GM21447 (cell line): ENCODE measurements around the gene SUGP2.

Experiments used
- ATAC-seq: cut with Tn5 transposase; IDR thresholded peaks from one replicate; pipeline ENCODE4 v1.9.1; 2021; ENCODE audit not compliant: unreplicated experiment

The SUGP2 gene

DNA sequence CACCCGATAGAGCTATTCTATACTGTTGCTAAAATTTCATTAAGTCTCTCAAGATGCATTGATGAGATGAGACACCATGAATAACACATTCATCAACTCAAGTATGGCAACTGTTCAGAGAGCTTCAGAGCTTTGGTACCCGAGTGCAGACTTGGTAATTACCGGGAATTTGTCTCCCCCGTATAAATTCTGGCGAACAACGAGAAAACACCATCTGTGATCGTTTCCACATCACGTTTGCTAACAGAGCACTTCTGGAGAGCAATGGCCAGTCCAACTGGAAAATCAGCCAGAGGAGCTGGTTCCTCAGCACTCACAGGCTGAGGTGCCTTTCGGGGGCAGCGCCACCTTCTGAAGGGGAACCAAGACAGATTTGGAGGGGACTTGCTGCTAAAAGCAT lies 40.2 kb downstream of the SUGP2 start:
- no peak for ATAC-seq

DNA sequence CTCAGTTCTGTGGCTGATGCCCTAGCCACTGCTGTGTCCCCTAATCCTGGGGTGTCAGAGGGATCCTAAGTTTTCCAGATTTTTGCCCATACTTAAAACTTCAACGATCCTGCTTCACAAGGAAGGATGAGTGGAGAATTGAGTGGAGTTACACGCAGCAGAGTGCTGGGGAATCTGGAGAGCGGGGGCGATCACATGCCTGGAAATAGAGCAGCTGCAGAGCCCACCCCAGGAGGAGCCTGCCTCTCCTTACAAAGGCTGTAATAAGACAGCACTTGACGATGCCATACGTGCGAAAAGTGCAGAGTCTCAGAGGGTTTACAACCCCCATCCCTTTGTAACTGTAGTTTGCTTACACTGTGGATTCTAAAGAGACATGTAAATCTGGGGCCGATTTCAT lies 40.6 kb downstream of the SUGP2 start:
- no peak for ATAC-seq

DNA sequence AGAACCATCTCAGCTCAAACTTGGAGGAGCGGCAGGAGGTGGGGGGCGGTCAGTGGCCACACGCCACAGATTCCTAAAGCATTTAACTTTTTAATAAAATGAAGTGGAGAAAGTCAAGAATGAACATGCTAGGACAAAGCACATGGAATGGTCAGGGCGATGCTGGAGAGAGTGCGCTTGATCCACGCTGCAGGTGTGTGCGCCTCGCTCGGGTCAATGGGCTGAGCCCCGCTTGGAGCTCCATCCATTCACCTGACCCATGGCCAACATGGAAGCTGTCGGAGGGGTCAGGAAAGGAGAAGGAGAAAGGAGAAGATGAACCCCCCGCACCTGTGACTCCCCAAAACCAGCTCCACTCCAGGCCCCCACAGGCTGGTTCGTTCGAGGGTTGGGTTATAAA lies 41.8 kb downstream of the SUGP2 start:
- no peak for ATAC-seq

DNA sequence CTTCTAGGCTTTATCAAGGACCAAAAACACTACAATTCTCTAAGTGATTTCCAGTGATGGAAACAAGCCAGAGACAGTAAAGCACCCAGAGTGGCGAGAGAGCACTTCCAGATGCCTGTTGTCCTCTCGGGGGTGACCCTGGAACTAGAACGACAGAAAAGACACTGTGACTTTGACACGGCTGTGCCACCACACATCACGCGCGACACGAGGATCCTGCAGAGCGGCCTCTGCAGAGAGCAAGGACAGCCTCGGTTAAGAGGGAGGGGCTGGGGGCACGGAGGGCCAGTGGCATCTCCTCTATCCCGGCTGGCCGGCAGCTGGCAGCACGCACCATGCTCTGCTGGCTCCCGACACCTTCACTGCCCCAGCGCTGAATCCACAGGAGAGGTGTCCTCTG lies 42.3 kb downstream of the SUGP2 start:
- ATAC-seq, result no peak

DNA sequence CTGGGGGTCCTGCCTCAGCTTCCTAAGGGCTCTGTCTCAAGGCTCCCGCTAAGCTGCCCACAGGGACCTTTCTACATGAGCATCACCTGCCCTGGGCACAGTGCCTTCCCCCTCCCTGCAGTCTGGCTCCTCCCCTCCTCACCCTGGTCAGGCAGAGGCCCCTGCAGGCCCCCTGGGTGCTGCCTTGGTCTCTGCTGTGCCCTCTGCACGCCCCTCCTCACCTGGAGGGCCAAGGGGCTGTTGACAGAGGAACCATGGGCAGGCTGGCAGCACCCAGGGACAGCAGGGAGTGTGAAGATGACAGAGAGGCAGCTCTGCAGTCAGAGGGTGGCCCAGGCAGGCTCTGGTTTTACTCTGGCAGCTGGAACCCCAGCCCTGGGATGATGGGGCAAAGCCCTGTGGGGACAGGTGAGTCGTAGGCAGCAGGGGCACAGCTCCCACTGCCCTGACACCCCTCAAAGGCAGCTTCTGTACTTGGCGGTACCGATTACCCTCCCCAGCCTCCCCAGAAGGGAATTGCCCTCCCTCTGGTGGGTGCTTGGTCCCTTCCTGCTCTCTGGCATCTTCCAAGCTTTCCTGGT lies 43.1 kb downstream of the SUGP2 start:
- ATAC-seq, result no peak

DNA sequence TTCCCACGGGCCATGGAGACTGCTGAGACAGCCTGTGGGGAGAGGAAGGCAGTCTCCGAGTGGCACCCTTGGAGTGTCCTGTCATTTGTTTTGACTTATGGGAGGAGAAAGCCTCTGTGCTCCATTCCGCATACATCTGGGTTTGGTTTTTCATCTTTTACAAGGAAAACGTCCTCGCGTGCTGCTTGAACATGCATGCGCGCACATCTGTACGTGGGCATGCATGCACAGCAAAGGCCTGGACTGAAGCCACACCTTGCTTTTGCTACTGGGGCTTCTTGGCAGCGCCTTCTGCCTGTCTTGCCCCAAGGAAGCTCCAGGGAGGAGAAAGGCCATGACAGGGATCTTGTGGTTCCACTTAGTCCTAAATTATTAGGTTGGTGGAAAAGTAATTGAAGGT lies 44.0 kb downstream of the SUGP2 start:
- no peak for ATAC-seq

DNA sequence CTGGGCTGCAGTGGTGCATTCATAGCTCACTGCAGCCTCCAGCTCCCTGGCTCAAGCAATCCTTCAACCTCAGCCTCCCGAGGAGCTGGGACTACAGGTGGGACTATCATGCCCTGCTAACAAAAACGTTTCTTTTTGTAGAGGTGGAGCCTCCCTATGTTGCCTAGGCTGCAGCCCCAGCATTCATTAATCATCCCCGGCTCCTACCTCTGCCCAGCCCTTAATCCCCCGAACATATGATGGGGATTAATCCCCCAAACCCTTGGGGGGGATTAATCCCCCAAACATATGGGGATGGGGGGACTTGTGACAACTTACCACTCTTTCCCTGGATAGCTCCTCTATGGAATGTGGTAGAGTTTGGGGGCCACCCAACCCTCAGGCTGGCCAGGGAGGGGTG lies 45.9 kb downstream of the SUGP2 start:
- no peak for ATAC-seq

DNA sequence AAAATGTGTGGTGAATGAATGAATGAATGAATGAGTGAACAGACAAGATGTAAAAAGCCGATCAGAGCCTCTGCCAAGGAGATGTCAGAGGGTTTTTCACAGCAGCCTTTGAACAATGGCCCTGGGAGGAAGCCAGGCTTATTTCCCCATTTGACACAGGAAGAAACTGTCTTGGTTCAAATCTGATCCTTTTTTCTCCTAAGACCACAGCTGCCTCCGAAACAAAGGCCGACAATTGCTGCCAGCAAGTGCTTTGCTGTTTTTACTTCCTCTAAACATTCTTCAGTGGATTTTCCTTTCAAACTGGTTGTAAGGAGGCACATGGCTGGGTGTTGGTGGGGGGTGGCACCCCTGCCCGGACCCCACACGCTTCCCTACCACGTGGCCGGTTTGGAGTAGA lies 48.1 kb downstream of the SUGP2 start:
- no peak for ATAC-seq

DNA sequence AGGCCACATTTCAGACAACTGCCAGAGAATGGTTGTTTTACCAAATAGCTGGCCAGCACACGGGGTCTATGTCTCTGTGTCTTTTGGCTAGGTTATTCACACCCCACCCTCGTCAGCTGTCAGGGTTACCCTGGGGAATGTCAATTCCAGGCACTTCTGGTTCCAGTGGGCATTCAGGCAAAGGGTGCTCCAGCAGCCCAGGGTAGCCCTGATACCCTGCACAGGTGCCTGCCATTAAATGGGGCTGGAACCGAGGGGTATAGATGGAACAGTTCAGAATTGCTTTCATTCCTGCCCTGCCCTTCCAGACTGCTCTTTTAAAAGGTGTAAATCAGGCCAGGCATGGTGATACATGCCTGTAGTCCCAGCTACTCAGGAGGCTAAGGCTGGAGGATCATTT lies 49.1 kb downstream of the SUGP2 start:
- no peak for ATAC-seq

DNA sequence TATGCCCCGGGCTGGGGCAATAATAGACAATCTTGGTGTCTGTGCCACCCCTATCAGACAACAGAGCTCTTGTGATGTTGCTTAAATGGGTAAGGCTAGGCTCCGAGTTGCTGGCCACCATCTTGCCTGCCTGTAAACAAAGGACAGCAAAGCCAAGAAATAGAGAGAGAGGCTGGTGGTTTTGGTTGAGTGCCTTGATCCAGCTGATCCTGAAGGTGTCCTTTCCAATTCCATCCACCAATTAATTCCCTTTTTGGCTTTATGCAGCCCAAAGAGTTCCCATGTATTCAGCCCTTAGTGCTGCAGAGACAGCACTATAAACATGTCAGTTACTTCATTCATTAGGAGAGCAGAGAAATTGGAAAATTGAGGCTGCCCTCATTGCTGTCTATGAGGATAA lies 50.6 kb downstream of the SUGP2 start:
- ATAC-seq, result no peak

DNA sequence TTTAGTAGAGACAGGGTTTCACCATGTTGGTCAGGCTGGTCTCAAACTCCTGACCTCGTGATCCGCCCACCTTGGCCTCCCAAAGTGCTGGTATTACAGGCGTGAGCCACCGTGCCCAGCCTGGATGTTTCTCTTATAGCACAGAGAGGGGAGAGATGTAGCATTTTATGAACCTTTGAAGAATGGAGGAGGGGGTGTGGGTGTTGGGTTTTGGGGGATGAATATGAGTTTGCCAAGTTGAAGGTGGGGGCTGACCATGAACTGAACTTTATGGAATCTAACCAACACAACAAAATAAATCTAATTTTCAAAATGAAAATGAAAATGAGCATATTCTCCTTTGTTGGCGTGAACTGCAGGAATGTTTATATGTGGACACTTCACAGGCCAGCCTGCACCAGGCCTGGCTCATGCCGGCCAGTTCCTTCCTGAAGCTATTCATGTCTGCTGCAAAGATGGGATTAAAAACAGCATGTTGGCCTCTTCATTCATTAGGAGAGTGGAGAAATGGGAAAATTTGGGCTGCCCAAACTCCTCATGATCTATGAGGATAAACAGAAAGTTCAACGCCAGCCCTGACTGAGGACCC lies 52.8 kb downstream of the SUGP2 start:
- ATAC-seq, result no peak

DNA sequence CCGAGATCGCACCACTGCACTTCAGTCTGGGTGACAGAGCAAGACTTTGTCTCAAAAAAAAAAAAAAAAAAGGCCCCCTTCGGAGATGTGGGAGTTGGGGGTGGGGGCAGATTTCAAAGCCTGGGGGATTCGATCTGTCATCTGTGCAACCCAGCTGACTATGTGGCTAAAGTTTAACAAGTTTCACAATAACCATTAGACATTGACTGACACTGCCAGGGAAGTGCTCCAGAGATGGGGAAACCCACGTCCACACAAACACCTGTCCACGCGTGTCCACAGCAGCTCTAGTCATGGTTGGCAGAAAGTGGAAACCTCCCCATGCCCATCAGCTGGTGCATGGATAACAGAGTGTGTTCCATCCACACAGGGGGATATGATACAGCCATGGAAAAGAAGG lies 54.7 kb downstream of the SUGP2 start:
- no peak for ATAC-seq

DNA sequence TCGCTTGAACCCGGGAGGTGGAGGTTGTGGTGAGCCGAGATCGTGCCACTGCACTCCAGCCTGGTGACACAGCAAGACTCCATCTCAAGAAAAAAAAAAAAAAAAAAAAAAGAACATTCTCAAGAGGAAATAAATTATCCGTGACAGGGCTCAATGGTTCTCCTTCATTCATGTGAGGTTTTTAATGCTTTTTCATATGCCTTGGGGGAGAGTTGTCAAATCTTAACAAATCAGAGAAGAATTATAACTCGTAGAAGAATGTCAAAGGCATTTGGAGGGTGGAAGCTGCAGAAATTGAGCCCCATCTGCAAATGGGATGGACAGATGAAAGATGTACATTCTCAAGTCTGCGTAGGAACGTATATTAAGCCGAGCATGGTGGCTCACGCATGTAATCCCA lies 57.4 kb downstream of the SUGP2 start:
- no peak for ATAC-seq

DNA sequence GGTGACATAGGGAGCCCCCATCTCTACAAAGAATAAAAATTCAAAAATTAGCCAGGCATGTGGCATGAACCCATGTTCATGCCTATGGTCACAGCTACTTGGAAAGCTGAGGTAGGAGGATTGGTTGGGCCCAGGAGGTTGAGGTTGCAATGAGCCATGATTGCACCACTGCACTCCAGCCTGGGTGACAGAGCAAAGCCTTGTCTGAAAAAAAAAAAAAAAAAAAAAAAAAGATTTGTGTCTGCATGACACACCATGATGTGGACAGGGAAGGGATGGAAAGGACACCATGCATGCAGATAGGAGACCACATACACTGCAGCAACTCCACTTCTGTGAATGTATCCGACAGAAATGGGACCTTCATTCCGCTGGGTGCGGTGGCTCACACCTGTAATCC lies 58.3 kb downstream of the SUGP2 start:
- ATAC-seq, result no peak

DNA sequence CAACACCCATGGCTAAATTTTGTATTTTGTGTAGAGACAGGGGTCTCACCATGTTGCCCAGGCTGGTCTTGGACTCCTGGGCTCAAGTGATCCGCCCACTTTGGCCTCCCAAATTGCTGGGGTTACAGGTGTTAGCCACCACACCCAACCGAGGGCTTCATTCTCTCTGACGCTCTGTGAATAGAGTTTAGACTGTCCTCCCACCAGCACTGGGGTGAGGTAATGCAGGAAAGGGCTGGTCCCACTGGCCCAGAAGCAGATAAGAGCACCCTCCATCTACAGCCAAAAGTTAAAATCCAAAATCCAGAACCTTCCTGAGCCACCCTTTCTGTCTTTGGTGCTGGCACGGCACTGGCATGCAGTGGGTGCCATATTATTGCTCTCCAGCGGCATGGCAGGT lies 60.5 kb downstream of the SUGP2 start:
- ATAC-seq, result no peak

DNA sequence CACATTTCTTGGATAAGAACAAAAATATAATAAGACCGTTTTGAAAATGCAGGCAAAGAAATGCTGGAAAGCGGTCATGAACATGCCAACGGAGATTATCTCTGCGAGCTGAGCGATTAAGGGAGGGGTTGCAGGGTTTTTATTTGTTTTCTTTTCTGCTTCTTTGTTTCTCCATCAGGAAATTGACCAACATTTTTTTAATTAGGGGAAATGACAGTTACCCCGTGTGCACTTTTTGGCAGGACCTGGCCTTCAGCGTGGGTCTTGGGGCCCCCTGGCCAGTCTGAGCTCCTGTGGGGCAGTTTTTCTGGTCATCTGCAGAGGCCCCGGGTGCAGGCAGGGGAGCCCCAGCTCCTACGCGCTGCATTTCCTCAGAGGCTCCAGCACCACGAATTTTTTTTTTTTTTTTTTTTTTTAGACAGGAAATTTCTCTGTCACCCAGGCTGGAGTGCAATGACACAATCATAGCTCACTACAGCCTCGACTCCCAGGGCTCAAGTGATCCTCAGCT lies 61.0 kb downstream of the SUGP2 start:
- no peak for ATAC-seq

DNA sequence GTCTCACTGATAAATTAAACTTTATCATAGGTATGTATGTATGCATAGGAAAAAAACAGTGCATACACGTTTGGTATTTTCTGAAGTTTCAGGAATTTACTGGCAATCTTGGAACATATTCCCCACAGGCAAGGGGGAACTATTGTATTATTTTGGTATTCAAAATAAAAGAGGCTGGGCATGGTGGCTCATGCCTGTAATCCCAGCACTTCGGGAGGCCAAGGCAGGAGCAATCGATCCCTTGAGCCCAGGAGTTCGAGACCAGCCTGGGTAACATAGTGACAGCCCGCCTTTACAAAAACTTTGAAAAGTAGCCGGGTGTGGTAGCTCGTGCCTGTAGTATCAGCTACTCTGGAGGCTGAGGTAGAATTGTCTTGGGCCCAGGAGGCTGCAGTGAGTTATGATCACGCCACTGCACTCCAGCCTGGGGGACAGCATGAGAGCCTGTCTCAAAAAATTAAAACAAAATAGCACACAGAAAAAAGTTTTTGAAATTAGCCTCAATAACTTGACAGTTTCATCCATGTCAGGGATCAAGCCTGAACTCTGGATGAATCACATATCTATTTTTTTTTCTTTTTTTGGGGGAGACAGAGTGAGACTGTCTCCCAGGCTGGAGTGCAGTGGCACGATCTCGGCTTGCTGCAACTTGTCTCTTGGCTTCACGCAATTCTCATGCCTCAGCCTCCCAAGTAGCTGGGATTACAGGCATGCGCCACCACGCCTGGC lies 63.2 kb downstream of the SUGP2 start:
- no peak for ATAC-seq

DNA sequence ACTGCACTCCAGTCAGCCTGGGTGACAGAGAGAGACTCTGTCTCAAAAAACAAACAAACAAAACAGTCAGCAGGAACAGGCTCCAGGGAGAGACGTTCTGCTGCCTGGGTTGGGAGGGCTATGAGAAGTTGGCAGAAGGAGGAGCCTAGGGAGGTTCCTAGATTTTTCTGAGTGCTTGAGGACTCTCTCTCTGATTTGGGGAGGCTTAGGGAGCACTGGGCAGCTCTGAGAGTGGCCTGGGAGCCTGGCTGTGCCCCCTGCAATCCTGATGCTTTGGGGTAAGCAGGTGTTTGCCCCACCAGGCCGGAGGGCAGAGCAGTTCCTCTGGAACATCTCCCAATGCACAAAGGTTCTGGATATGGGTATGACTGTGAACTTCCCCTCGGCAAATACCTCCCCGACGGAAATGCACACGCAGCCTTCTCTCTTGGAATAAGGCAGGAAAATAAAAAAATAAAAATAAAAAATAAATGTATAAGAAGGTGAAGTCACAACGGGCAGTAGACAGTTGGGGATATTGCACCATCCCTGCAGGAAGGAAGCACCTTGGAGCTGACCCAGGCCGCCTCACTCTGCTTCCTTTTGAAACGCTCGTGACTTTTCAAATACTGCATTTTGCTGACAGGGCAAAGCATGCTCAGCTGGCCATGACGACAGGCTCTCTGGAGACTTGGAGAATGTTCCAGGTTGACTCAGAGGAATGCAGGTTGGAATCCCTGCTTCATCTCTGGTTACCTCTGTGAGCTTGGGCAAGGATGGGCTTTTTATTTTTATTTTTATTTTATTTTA lies 65.8 kb downstream of the SUGP2 start:
- no peak for ATAC-seq

DNA sequence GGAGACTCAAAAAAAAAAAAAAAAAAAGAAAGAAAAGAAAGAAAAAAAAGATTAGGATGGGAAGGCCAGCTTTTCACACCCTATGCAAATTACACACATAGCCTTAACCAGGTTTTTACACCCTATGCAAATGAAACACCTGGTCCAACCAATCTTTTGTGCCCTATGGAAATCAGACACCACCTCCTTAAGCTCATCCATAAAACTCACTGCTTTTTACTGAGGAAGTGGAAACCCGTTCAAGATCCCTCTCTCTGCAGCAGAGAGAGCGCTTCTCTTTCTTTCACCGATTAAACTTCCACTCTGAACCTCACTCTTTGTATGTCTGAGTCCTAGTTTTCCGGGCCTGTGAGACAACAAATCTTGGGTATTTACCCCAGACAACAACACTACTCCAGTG lies 67.0 kb downstream of the SUGP2 start:
- no peak for ATAC-seq

DNA sequence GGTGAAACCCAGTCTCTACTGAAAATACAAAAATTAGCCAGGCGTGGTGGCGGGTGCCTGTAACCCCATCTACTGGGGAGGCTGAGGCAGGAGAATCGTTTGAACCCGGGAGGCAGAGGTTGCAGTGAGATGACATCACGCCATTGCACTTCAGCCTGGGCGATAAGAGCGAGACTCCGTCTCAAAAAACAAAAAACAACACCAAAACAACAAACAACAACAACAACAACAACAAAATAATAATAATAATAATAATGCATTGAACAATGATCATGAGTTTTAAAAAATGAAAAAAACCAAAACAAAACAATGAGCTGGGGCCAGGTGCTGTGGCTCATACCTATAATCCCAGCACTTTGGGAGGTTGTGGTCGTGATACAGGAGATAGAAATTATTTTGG lies 69.2 kb downstream of the SUGP2 start:
- no peak for ATAC-seq

DNA sequence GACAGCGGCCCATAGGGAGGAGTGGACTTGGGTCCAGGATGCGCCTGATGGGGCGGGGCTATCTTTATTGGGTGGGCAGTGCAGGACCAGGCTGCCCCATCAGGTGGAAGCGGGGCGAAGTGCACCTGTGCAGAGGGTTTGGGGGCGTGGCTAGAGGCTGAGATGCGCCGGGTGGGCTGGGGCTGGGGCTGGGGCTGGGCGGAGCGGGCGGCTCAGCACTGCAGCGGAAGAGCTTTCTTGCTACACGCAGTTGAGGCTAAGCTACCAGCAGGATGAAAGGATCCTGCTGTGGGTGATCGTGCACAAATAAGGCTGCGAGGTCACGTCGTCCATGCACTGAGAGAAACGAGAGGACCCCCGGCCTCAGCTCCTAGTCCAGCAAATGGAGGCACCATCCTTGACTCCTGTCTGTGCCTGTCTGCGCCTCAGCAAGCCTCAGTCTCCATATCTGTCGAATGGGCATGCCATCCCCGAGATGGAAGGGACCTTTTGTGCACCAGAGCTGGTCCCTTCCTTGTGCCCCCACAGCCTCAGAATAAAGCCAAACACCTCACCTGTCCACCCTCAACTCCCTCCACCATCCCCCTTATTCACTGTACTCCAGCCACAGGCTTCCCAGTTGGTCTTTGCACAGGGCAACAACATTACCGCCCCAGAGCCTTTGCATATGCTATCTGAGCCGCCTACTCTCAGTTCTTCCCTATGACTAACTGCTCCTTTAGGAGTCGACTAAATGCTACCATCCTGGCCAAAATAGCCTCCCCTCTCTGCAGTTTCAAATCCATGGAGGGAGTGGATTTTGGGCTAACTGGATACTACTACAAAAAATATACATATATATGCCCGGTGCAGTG lies 71.3 kb downstream of the SUGP2 start:
- no peak for ATAC-seq
